GM23338 (cell line): ENCODE measurements around the gene RXRA.

Source experiments
- CTCF ChIP-seq, 2 experiments: fragments of 200-600 bp in 1 of 2; sonication (generic) in 1 of 2; conservative IDR thresholded peaks; 2 replicates each; pipeline versions ENCODE4 v1.5.1 to v1.6.1; 2016 to 2017; ENCODE audit warnings: antibody characterized with exemption in 2 of 2, low read depth in 2 of 2, mild to moderate bottlenecking in 2 of 2, moderate library complexity in 1 of 2
- ETS1 ChIP-seq: IDR thresholded peaks from 2 replicates; pipeline ENCODE4 v1.6.1; 2016; ENCODE audit warnings: antibody characterized with exemption
- EZH2phosphoT487 ChIP-seq: fragments of 200-600 bp; sonication (generic); IDR thresholded peaks from one replicate; pipeline ENCODE4 v1.8.1; 2018; ENCODE audit warnings: antibody characterized with exemption; ENCODE audit not compliant: unreplicated experiment
- JUNB ChIP-seq: IDR thresholded peaks from one replicate; pipeline ENCODE4 v1.6.1; 2016; ENCODE audit warnings: antibody characterized with exemption; ENCODE audit not compliant: unreplicated experiment
- POLR2AphosphoS5 ChIP-seq: IDR thresholded peaks from 2 replicates; pipeline ENCODE4 v1.6.1; 2016; ENCODE audit warnings: antibody characterized with exemption, low read depth
- REST ChIP-seq: IDR thresholded peaks from one replicate; pipeline ENCODE4 v1.6.1; 2018; ENCODE audit warnings: antibody characterized with exemption; ENCODE audit not compliant: unreplicated experiment
- ZNF331 ChIP-seq: fragments of 250-450 bp; sonication (Bioruptor Pico); IDR thresholded peaks from 2 replicates; pipeline ENCODE4 v1.5.0; 2020; ENCODE audit warnings: low read depth, mild to moderate bottlenecking, moderate library complexity

- no peak for TF ChIP-seq CTCF (conservative IDR thresholded peaks at IDR 0.05; ENCODE audit: low read depth in 2 of 2)
- TF ChIP-seq POLR2AphosphoS5: no peak
- TF ChIP-seq JUNB: no peak
- TF ChIP-seq EZH2phosphoT487: no peak
- no peak for TF ChIP-seq REST
- TF ChIP-seq ZNF331: no peak
- TF ChIP-seq ETS1: no peak
These were observed 43.1 kb upstream of the RXRA start for GRCh38 chr9:134283111-134283515.
